Esophagus muscularis mucosa (tissue), 4 donors: Measurements from ENCODE around the gene ENKD1. TPM values are rescaled to one million over a fixed set of nuclear protein-coding genes. Genes with fewer than 3 reads are reported as not detected.
A peak's percentile ranks its signal among the peaks of the same experiment; 100 is the strongest.

Experiments
- DNase-seq: peaks from one replicate; pipeline ENCODE4 v3.0.0-alpha.2; 2017; ENCODE audit errors: extremely low spot score
- H3K27ac ChIP-seq, 4 donors: fragments of 200-600 bp; sonication (generic); replicated peaks in 1 of 4; 1 replicate in 3 of 4; 2 replicates in 1 of 4; pipeline ENCODE4 v1.5.1; 2016 to 2019; ENCODE audit warnings: mild to moderate bottlenecking in 1 of 4
- H3K27me3 ChIP-seq, 4 donors: fragments of 200-600 bp; sonication (generic); one replicate each; pipeline versions ENCODE4 v1.5.1 to v1.6.0; 2016 to 2019
- H3K36me3 ChIP-seq, 4 donors: fragments of 200-600 bp; sonication (generic); one replicate each; pipeline ENCODE4 v1.5.1; 2016 to 2019
- H3K4me1 ChIP-seq, 4 donors: fragments of 200-600 bp; sonication (generic); one replicate each; pipeline ENCODE4 v1.5.1; 2016 to 2019
- H3K4me3 ChIP-seq, 4 donors: fragments of 200-600 bp; sonication (generic); 1 replicate in 2 of 4; 2 replicates in 2 of 4; pipeline ENCODE4 v1.5.1; 2016 to 2019; ENCODE audit warnings: mild to moderate bottlenecking in 4 of 4, moderate library complexity in 1 of 4
- H3K9me3 ChIP-seq, 4 donors: fragments of 200-600 bp; sonication (generic); 1 replicate in 3 of 4; 2 replicates in 1 of 4; pipeline ENCODE4 v1.5.1; 2016 to 2019
- EP300 ChIP-seq: sonication (generic); formaldehyde crosslinking; IDR thresholded peaks from one replicate; pipeline ENCODE4 v1.6.1; 2017; ENCODE audit warnings: antibody characterized with exemption
- POLR2A ChIP-seq: fragments of 450-650 bp; IDR thresholded peaks from one replicate; pipeline ENCODE4 v1.6.1; 2017; ENCODE audit warnings: antibody characterized with exemption, moderate library complexity, mild to moderate bottlenecking, low read depth
- POLR2AphosphoS5 ChIP-seq, 2 donors: sonication (generic); formaldehyde crosslinking; IDR thresholded peaks; one replicate each; pipeline ENCODE4 v1.6.1; 2017; ENCODE audit warnings: antibody characterized with exemption in 2 of 2
- WGBS: methylation state at CpG from one replicate; pipeline ENCODE4 v1.1.5; 2018; 5-methylcytosine and 5-hydroxymethylcytosine counted together
- intact Hi-C: fragments of 100-400 bp; cut with DNase I; formaldehyde crosslinking; loops from one replicate; pipeline ENCODE4 v1.15.1; 2023
- total RNA-seq, 4 donors: library from RNA; depleted of rRNA; stranded (reverse); fragments of >200 nt; gene quantifications; one replicate each; pipeline versions ENCODE4 v1.1.0 to v1.2.1, GENCODE V29; 2016
- TF ChIP-seq, protein P1 (sequence below), 3 experiments: fragments of 200-600 bp in 2 of 3; fragments of 450-650 bp in 1 of 3; sonication (generic) in 2 of 3; IDR thresholded peaks; one replicate each; pipeline ENCODE4 v1.5.1; 2017 to 2019; ENCODE audit warnings: antibody characterized with exemption in 3 of 3, mild to moderate bottlenecking in 2 of 3, moderate library complexity in 1 of 3

Gene ENKD1
- total RNA-seq, 4 donors from 2014 or later = 24.5 to 47.3 (median 35.6) TPM

DNA sequence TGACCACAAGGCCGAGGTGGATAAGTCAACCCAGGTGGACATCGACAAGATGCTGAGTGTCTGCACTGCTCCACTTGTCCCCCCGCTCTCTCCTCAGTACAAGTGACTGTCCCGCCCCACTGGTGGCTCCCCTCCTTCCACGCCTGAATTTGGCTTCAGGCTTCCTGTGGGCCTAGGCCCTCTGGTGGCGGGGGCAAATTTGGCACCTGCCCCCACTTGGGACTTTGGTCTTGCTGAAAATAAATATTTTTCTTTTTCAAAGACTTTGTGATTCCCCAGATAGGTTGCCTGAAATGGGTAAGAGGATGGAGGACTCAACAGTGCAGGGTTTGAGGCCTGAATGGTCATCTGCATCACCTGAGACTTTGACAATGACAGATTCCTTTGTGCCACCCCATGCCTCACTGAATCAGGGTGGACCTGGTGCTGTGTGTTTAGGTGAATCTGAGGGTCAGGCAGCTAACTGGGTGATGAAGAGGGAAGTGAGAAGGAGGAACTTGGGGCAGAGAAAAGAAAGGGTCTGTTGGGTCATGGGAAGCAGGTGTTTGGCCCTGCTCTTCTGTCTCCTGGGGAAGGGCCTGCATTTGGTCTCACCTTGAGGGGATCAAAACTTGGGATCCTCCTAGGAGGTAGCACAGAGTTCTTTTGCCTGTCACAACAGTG, 2.1 kb upstream of the ENKD1 start:
- H3K4me1 ChIP-seq = peaks cover 41 to 52% (median 46%) of the 10 kb centered on the region in 4 donors
- TF ChIP-seq POLR2AphosphoS5 (IDR thresholded peaks at IDR 0.05) (no peak), EP300 (no peak), POLR2A (no peak)
- TF ChIP-seq, protein P1, sequence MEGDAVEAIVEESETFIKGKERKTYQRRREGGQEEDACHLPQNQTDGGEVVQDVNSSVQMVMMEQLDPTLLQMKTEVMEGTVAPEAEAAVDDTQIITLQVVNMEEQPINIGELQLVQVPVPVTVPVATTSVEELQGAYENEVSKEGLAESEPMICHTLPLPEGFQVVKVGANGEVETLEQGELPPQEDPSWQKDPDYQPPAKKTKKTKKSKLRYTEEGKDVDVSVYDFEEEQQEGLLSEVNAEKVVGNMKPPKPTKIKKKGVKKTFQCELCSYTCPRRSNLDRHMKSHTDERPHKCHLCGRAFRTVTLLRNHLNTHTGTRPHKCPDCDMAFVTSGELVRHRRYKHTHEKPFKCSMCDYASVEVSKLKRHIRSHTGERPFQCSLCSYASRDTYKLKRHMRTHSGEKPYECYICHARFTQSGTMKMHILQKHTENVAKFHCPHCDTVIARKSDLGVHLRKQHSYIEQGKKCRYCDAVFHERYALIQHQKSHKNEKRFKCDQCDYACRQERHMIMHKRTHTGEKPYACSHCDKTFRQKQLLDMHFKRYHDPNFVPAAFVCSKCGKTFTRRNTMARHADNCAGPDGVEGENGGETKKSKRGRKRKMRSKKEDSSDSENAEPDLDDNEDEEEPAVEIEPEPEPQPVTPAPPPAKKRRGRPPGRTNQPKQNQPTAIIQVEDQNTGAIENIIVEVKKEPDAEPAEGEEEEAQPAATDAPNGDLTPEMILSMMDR (IDR thresholded peaks at IDR 0.05) = no peak
- intact Hi-C loops = loop anchor here (2.0 kb wide), 1 partner anchor 148 kb away; no protein-coding TSS in a partner anchor
- peak overlapping the region; percentile 88 to 95 (median 93) for H3K27ac ChIP-seq
- no peak for DNase-seq
- WGBS = 93% methylated on average over 3 of the region's 6 CpGs
- H3K27me3 ChIP-seq = no peaks in the 10 kb centered on the region
- no peak overlapping the region for H3K4me3 ChIP-seq
- H3K36me3 ChIP-seq = peaks cover 0 to 14% (median 4%) of the 10 kb centered on the region in 4 donors
- H3K9me3 ChIP-seq = no peaks in the 10 kb centered on the region

DNA sequence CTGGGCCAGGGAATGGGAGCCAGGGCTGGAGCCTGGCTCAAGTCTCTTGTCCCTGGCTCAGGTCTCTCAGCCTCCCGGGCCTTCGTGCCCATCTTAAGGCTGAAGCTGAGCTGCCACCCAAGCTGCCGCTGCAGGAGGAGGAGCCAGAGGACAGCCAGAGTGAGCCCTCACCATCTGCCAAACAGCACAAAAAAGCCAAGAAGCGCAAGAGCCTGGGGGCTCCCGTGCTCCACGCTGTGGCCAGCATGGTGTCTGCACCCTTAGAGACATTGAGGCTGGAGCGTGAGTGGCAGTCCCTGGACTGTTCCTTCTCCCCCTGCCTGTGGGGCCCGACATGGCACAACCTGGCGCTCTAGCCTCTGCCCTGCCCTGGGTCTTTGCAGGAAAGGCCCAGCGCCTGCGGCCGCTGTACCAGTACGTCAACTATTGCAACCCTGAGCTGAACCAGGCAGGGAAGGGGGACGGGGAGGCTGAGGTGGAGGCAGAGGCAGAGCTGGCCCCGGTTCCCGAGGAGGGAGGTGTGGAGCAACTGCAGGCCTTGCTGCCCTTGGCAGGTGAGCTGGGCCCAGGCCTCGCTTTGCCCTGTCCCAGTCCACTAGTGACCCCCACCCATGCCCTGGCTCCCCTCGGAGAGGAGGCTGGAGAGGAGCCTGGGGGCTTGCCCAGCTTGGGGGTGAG, 1.4 kb upstream of the ENKD1 start:
- 23% methylated on average over 8 of the region's 18 CpGs for WGBS
- Histone ChIP-seq H3K27me3 (no peaks in the 10 kb centered on the region), H3K9me3 (no peaks in the 10 kb centered on the region), H3K27ac (peak overlapping the region; percentile 88 to 95 (median 93)), H3K4me3 (peak overlapping the region; percentile 67 to 91 (median 81)), H3K4me1 (peaks cover 34 to 45% (median 39%) of the 10 kb centered on the region in 4 donors), H3K36me3 (peaks cover 0 to 20% (median 10%) of the 10 kb centered on the region in 4 donors)
- peak; percentile 94 for DNase-seq
- TF ChIP-seq, protein P1 (IDR thresholded peaks at IDR 0.05) = peak; percentile 77 to 97 (median 91)
- TF ChIP-seq POLR2A (peak; percentile 7), EP300 (no peak), POLR2AphosphoS5 (IDR thresholded peaks at IDR 0.05) (peak; percentile 71 to 81)
- intact Hi-C loops = loop anchor here (2.0 kb wide), 1 partner anchor 147 kb away; no protein-coding TSS in a partner anchor

DNA sequence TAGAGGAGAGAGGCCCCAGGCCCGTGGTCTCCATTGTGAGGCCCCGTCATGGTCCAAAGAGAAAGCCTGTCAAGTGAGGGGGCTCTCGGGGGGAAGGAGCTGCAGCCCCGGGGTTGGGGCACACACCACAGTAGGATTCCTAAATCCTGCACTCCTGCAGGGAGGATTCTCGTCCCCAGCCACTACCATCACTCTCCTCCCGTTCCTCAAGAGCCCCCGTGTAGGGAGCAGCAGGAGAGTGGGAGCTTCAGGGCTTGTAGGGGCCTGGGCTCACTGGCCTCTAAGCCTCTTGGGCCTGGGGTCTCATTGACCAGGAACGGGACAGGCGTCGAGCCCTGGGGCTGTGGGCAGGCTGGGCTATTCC, 885 bp upstream of the ENKD1 start:
- Histone ChIP-seq H3K27me3 (no peaks in the 10 kb centered on the region), H3K4me1 (peaks cover 29 to 40% (median 36%) of the 10 kb centered on the region in 4 donors), H3K9me3 (no peaks in the 10 kb centered on the region), H3K4me3 (peak overlapping the region; percentile 67 to 91 (median 81)), H3K36me3 (peaks cover 0 to 25% (median 13%) of the 10 kb centered on the region in 4 donors), H3K27ac (peak overlapping the region; percentile 88 to 95 (median 93))
- TF ChIP-seq EP300 (no peak), POLR2A (no peak), POLR2AphosphoS5 (IDR thresholded peaks at IDR 0.05) (no peak)
- TF ChIP-seq, protein P1 (IDR thresholded peaks at IDR 0.05) = no peak
- WGBS = 19% methylated on average over 10 of the region's 10 CpGs
- DNase-seq = no peak
- intact Hi-C loops = no loop called here

DNA sequence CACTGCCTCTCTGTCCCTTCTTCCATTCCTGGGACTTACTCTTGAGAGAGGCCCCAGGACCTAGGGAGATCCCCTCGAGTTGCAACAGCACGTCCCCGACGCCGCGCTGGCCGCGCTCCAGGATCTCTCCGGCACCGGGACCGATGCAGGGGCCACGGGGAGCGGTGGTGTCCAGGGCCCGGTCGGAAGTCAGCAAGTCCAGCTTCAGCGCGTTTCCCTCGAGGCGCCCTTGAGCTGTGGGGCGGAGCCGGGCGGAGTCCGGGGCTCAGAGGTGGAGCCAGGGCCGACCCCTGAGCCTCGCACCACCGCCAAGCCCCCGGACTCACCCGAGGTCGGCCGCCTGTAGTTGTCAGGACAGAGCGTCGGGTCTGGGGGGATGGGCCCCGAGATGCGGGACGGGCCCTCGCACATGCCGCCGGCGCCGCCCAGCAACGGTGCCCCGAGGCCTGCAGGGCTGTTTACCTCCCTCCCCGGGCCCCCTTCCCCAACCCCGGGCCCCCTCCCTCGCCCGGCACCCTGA, 458 bp downstream of the ENKD1 start:
- WGBS = 1% methylated on average over 14 of the region's 46 CpGs
- H3K4me1 ChIP-seq = peaks cover 30 to 51% (median 43%) of the 10 kb centered on the region in 4 donors
- H3K36me3 ChIP-seq = peaks cover 0 to 29% (median 14%) of the 10 kb centered on the region in 4 donors
- peak overlapping the region; percentile 67 to 91 (median 81) for H3K4me3 ChIP-seq
- intact Hi-C loops = no loop called here
- TF ChIP-seq EP300 (no peak), POLR2AphosphoS5 (IDR thresholded peaks at IDR 0.05) (no peak), POLR2A (no peak)
- TF ChIP-seq, protein P1 (IDR thresholded peaks at IDR 0.05) = no peak
- peak overlapping the region; percentile 88 to 95 (median 93) for H3K27ac ChIP-seq
- H3K9me3 ChIP-seq = no peaks in the 10 kb centered on the region
- no peaks in the 10 kb centered on the region for H3K27me3 ChIP-seq
- DNase-seq = no peak
